H1 (cell line): ENCODE data around the gene YRDC. TPM values are rescaled to one million over a fixed set of nuclear protein-coding genes. Genes with fewer than 3 reads are reported as not detected.

Source experiments
- CTCF ChIA-PET: fragments of 300-600 bp; sonication (Branson Sonifier 250); formaldehyde crosslinking; loops from one replicate; lab custom pipeline; 2021; ENCODE audit not compliant: partially characterized antibody; lab: Charles Lee
- POLR2A ChIA-PET: fragments of 300-600 bp; sonication (Branson Sonifier 250); formaldehyde crosslinking; loops from one replicate; lab custom pipeline; 2021; ENCODE audit warnings: inconsistent platforms; ENCODE audit not compliant: partially characterized antibody; lab: Charles Lee
- DNase-seq, 2 experiments: peaks; one replicate each; pipeline versions ENCODE4 v3.0.0 to v3.0.0-alpha.2; 2010 to 2022; ENCODE audit warnings: low spot score in 2 of 2, low read depth in 1 of 2, mixed read lengths in 1 of 2
- FAIRE-seq: peaks from 2 replicates; lab custom pipeline; 2011; peaks lifted over from hg19 to GRCh38; lab: Jason Lieb, UNC
- H2AFZ ChIP-seq: 2 replicates; pipeline ENCODE4 v1.8.1; 2012; ENCODE audit warnings: low read length, inconsistent platforms
- H2AK5ac ChIP-seq: 2 replicates; pipeline ENCODE4 v1.6.1; 2013; ENCODE audit warnings: low read depth, low read length
- H2BK120ac ChIP-seq: replicated peaks from 2 replicates; pipeline ENCODE3; 2013; ENCODE audit warnings: low read depth, low read length, inconsistent platforms
- H2BK12ac ChIP-seq: 2 replicates; pipeline ENCODE4 v1.6.1; 2013; ENCODE audit warnings: low read depth, low read length
- H2BK15ac ChIP-seq: 2 replicates; pipeline ENCODE4 v1.6.1; 2013; ENCODE audit warnings: low read length
- H2BK20ac ChIP-seq: 2 replicates; pipeline ENCODE4 v1.6.1; 2013; ENCODE audit warnings: low read length
- H2BK5ac ChIP-seq: 2 replicates; pipeline ENCODE4 v1.6.1; 2013; ENCODE audit warnings: low read depth, low read length
- H3K14ac ChIP-seq: 2 replicates; pipeline ENCODE4 v1.6.1; 2013; ENCODE audit warnings: inconsistent platforms; ENCODE audit not compliant: insufficient read length
- H3K18ac ChIP-seq: 2 replicates; pipeline ENCODE4 v1.6.1; 2013; ENCODE audit warnings: low read length; ENCODE audit errors: extremely low read depth
- H3K23ac ChIP-seq: 2 replicates; pipeline ENCODE4 v1.6.1; 2013; ENCODE audit warnings: inconsistent platforms; ENCODE audit not compliant: insufficient read length
- H3K23me2 ChIP-seq: 2 replicates; pipeline ENCODE4 v1.6.1; 2013; ENCODE audit warnings: low read depth, low read length
- H3K27ac ChIP-seq: 2 replicates; pipeline ENCODE4 v1.6.1; 2011; ENCODE audit warnings: low read depth, low read length, inconsistent platforms
- H3K27me3 ChIP-seq, 4 experiments: replicated peaks in 1 of 4; 1 replicate in 1 of 4; 2 replicates in 3 of 4; pipeline versions ENCODE4 v1.6.1 to v1.8.1; 2011 to 2013; ENCODE audit warnings: low read length in 3 of 4, mild to moderate bottlenecking in 3 of 4, inconsistent platforms in 2 of 4, mixed read lengths in 2 of 4, moderate library complexity in 1 of 4; ENCODE audit not compliant: control insufficient read depth in 3 of 4, insufficient read depth in 3 of 4; ENCODE audit errors: extremely low read depth in 1 of 4
- H3K36me3 ChIP-seq, 4 experiments: 2 replicates each; pipeline versions ENCODE4 v1.6.1 to v1.8.1; 2011 to 2013; ENCODE audit warnings: mild to moderate bottlenecking in 4 of 4, low read length in 3 of 4, moderate library complexity in 2 of 4, control low read depth in 1 of 4, inconsistent platforms in 1 of 4; ENCODE audit not compliant: insufficient read depth in 4 of 4, control insufficient read depth in 2 of 4
- H3K4ac ChIP-seq: replicated peaks from 2 replicates; pipeline ENCODE3; 2013; ENCODE audit warnings: low read length, low read depth, mixed read lengths, inconsistent platforms; ENCODE audit not compliant: insufficient read length
- H3K4me1 ChIP-seq, 4 experiments: replicated peaks in 1 of 4; 1 replicate in 1 of 4; 2 replicates in 3 of 4; pipeline versions ENCODE4 v1.6.1 to v1.8.1; 2011 to 2013; ENCODE audit warnings: low read length in 3 of 4, inconsistent platforms in 2 of 4, mixed read lengths in 1 of 4; ENCODE audit not compliant: insufficient read depth in 4 of 4, control insufficient read depth in 3 of 4
- H3K4me2 ChIP-seq, 2 experiments: 2 replicates each; pipeline versions ENCODE4 v1.6.1 to v1.8.1; 2011 to 2013; ENCODE audit warnings: low read depth in 2 of 2, low read length in 2 of 2, control low read depth in 1 of 2, inconsistent platforms in 1 of 2, mild to moderate bottlenecking in 1 of 2; ENCODE audit not compliant: insufficient read depth in 1 of 2
- H3K4me3 ChIP-seq, 4 experiments: fragments of 200-600, 300-600 bp in 1 of 4; sonication (generic), shearing (Covaris generic), sonication (Bioruptor Twin) in 1 of 4; 2 replicates each; pipeline versions ENCODE4 v1.5.1 to v1.8.1; 2011 to 2016; ENCODE audit warnings: low read length in 4 of 4, low read depth in 3 of 4, control low read depth in 2 of 4, inconsistent platforms in 2 of 4, mild to moderate bottlenecking in 2 of 4, mixed read lengths in 1 of 4, moderate library complexity in 1 of 4; ENCODE audit not compliant: insufficient read depth in 2 of 4; ENCODE audit errors: extremely low read depth in 1 of 4
- H3K56ac ChIP-seq: replicated peaks from 2 replicates; pipeline ENCODE3; 2013; ENCODE audit warnings: low read depth, mild to moderate bottlenecking, mixed read lengths, low read length, inconsistent platforms; ENCODE audit not compliant: insufficient read length
- H3K79me1 ChIP-seq: 2 replicates; pipeline ENCODE4 v1.6.1; 2013; ENCODE audit warnings: low read depth, low read length, control low read depth
- H3K79me2 ChIP-seq, 2 experiments: 2 replicates each; pipeline versions ENCODE4 v1.6.1 to v1.8.1; 2012 to 2013; ENCODE audit warnings: low read length in 2 of 2, mild to moderate bottlenecking in 2 of 2, inconsistent platforms in 1 of 2; ENCODE audit not compliant: insufficient read depth in 2 of 2, control insufficient read depth in 1 of 2
- H3K9ac ChIP-seq, 4 experiments: replicated peaks in 1 of 4; 1 replicate in 1 of 4; 2 replicates in 3 of 4; pipeline versions ENCODE4 v1.6.1 to v1.8.1; 2011 to 2013; ENCODE audit warnings: low read depth in 3 of 4, low read length in 3 of 4, control low read depth in 2 of 4, mild to moderate bottlenecking in 2 of 4, moderate library complexity in 2 of 4, inconsistent platforms in 1 of 4; ENCODE audit errors: extremely low read depth in 1 of 4
- H3K9me3 ChIP-seq, 2 experiments: 2 replicates each; pipeline versions ENCODE4 v1.6.1 to v1.8.1; 2012 to 2013; ENCODE audit warnings: mild to moderate bottlenecking in 2 of 2, moderate library complexity in 2 of 2, control low read depth in 1 of 2, inconsistent platforms in 1 of 2, low read depth in 1 of 2, low read length in 1 of 2, mixed read lengths in 1 of 2; ENCODE audit not compliant: insufficient read depth in 2 of 2
- H4K20me1 ChIP-seq, 2 experiments: replicated peaks in 1 of 2; 2 replicates each; pipeline versions ENCODE3 to v1.8.1; 2011 to 2013; ENCODE audit warnings: inconsistent platforms in 2 of 2, low read length in 2 of 2, mild to moderate bottlenecking in 1 of 2; ENCODE audit not compliant: insufficient read depth in 2 of 2, control insufficient read depth in 1 of 2
- H4K5ac ChIP-seq: 2 replicates; pipeline ENCODE4 v1.6.1; 2013; ENCODE audit warnings: low read length, low read depth, mixed read lengths, inconsistent platforms; ENCODE audit not compliant: insufficient read length
- H4K8ac ChIP-seq: 2 replicates; pipeline ENCODE4 v1.8.0; 2013; ENCODE audit warnings: mild to moderate bottlenecking, moderate library complexity, low read length, inconsistent platforms; ENCODE audit not compliant: insufficient read depth; ENCODE audit errors: extremely low read depth
- H4K91ac ChIP-seq: replicated peaks from 2 replicates; pipeline ENCODE3; 2013; ENCODE audit warnings: low read length, mixed read lengths, inconsistent platforms; ENCODE audit not compliant: insufficient read length
- ASH2L ChIP-seq: fragments of 200-600, 300-600 bp; sonication (generic); IDR thresholded peaks from one replicate; pipeline ENCODE4 v1.7.1; 2017; ENCODE audit warnings: low read length
- CBX8 ChIP-seq: fragments of 300-800, 300-1000 bp; sonication (generic); IDR thresholded peaks from 2 replicates; pipeline ENCODE4 v1.7.1; 2016; ENCODE audit warnings: low read depth, low read length, borderline replicate concordance
- CEBPB ChIP-seq: IDR thresholded peaks from 2 replicates; pipeline ENCODE4 v1.6.1; 2012; ENCODE audit warnings: low read depth, low read length
- CHD2 ChIP-seq: IDR thresholded peaks from 2 replicates; pipeline ENCODE4 v1.6.1; 2012; ENCODE audit warnings: low read length, improper control_type of control experiment
- EZH2 ChIP-seq: fragments of 200-600 bp; sonication (generic); IDR thresholded peaks from 2 replicates; pipeline ENCODE4 v1.7.1; 2012; ENCODE audit warnings: low read depth, mild to moderate bottlenecking, moderate library complexity, low read length, inconsistent platforms; ENCODE audit not compliant: severe bottlenecking
- FOSL1 ChIP-seq: IDR thresholded peaks from 2 replicates; pipeline ENCODE4 v1.6.1; 2011; ENCODE audit warnings: mild to moderate bottlenecking, low read depth, low read length, moderate library complexity; ENCODE audit not compliant: insufficient read depth
- GTF2F1 ChIP-seq: IDR thresholded peaks from 2 replicates; pipeline ENCODE4 v1.6.1; 2012; ENCODE audit warnings: low read depth, low read length, improper control_type of control experiment, borderline replicate concordance
- HDAC6 ChIP-seq: IDR thresholded peaks from one replicate; pipeline ENCODE4 v1.7.1; 2012; ENCODE audit warnings: low read depth, mild to moderate bottlenecking, inconsistent platforms, low read length, moderate library complexity
- POU5F1 ChIP-seq: IDR thresholded peaks from 2 replicates; pipeline ENCODE4 v1.6.1; 2011; ENCODE audit warnings: low read depth, mild to moderate bottlenecking, low read length, moderate library complexity
- RAD21 ChIP-seq, 2 experiments: IDR thresholded peaks in 1 of 2; conservative IDR thresholded peaks in 1 of 2; 2 replicates each; pipeline ENCODE4 v1.6.1; 2011; ENCODE audit warnings: low read depth in 2 of 2, low read length in 2 of 2, improper control_type of control experiment in 1 of 2, inconsistent platforms in 1 of 2, mild to moderate bottlenecking in 1 of 2, moderate library complexity in 1 of 2
- RBBP5 ChIP-seq: IDR thresholded peaks from 2 replicates; pipeline ENCODE4 v1.7.1; 2012; ENCODE audit warnings: low read depth, mild to moderate bottlenecking, inconsistent platforms, low read length, moderate library complexity, borderline replicate concordance
- TAF7 ChIP-seq: optimal IDR thresholded peaks from 2 replicates; pipeline ENCODE3; 2011; ENCODE audit warnings: low read depth, mild to moderate bottlenecking, inconsistent platforms, low read length, moderate library complexity, borderline replicate concordance
- TCF12 ChIP-seq: IDR thresholded peaks from 2 replicates; pipeline ENCODE4 v1.6.1; 2011; ENCODE audit warnings: low read depth, mild to moderate bottlenecking, low read length
- YY1 ChIP-seq: IDR thresholded peaks from 2 replicates; pipeline ENCODE4 v1.6.1; 2011; ENCODE audit warnings: low read depth, mild to moderate bottlenecking, low read length
- WGBS, 2 experiments: shearing (Covaris generic) in 1 of 2; methylation state at CpG; one replicate each; pipeline versions ENCODE4 v1.1.6 to v1.1.7; 2013 to 2015; ENCODE audit warnings: low lambda C conversion rate in 2 of 2, mixed read lengths in 2 of 2, inconsistent platforms in 1 of 2, low coverage in 1 of 2, missing lambda C conversion rate in 1 of 2; ENCODE audit not compliant: insufficient replicate concordance in 2 of 2, insufficient coverage in 1 of 2, insufficient read length in 1 of 2; ENCODE audit errors: extremely low coverage in 1 of 2, missing lambda C conversion rate in 1 of 2; 5-methylcytosine and 5-hydroxymethylcytosine counted together
- polyA plus RNA-seq, 7 experiments: library from polyadenylated mRNA; depleted of rRNA in 3 of 7; stranded (reverse) in 5 of 7; unstranded in 2 of 7; fragments of >200 nt in 5 of 7; fragments of 200-250 nt in 2 of 7; gene quantifications; 1 replicate in 5 of 7; 2 replicates in 1 of 7; 4 replicates in 1 of 7; pipeline versions ENCODE4 v1.2.1 to v1.2.3, GENCODE V29; 2011 to 2013; ENCODE audit warnings: missing spikeins in 2 of 7, mixed read lengths in 2 of 7
- total RNA-seq: library from RNA; stranded (reverse); fragmentation: NEBNext Ultra II Directional; extraction: Animal tissue kit (Norgen Biotek cat#: 25700); gene quantifications from 2 replicates; pipeline ENCODE4 v1.2.1, GENCODE V29; 2021
- TF ChIP-seq, protein P1 (sequence below): IDR thresholded peaks from 2 replicates; pipeline ENCODE4 v1.6.1; 2012; ENCODE audit warnings: inconsistent platforms

YRDC gene
- total and polyA plus RNA-seq, 2 of the 8 experiments (the other 6 are each of a cell fraction or from before 2014, with no cell fraction given) = 21.1 to 21.6 TPM

DNA sequence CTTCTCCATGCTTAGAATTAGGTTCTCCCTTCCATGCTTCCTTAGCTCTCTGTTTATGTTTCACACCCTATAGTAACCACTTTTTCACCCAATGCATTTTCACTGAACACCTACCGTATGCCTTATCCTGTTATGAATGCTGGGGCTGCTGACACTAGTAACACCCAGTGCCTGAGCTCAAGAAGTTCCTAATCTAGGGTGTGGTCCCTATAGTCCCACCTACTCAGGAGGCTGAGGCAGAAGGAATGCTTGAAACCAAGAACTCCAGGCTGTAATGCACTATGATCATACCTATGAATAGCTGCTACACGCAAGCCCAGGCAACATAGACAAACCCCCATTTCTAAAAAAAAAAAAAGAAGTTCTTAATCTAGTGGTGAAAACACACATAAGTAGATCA, 48.6 kb downstream of the YRDC start:
- ChIA-PET CTCF (interaction anchor here (0.7 to 1.4 kb wide), 5 partner anchors 28 to 156 kb away, joined by 3 to 5 read pairs (median 4); no protein-coding TSS in a partner anchor), POLR2A (no interaction called here)
- Histone ChIP-seq H4K91ac (no peak overlapping the region), H3K4ac (no peak overlapping the region), H3K79me1 (no peaks in the 10 kb centered on the region), H4K20me1 (peaks cover 0 to 9% of the 10 kb centered on the region in 2 experiments), H4K8ac (no peak overlapping the region), H3K23ac (no peak overlapping the region), H3K79me2 (no peaks in the 10 kb centered on the region), H3K9me3 (no peaks in the 10 kb centered on the region), H2BK5ac (no peak overlapping the region), H2BK20ac (no peak overlapping the region), H3K56ac (no peak overlapping the region), H3K36me3 (no peaks in the 10 kb centered on the region), H3K9ac (no peak overlapping the region), H2BK120ac (no peak overlapping the region), H2BK15ac (no peak overlapping the region), H2AK5ac (no peak overlapping the region), H4K5ac (no peak overlapping the region), H3K4me2 (no peak overlapping the region), H3K4me1 (peaks cover 0 to under 1% (median 0%) of the 10 kb centered on the region in 4 experiments; a peak in 3 of 7 replicates), H3K18ac (no peak overlapping the region), H3K27ac (no peak overlapping the region), H2BK12ac (no peak overlapping the region), H3K23me2 (no peaks in the 10 kb centered on the region; the same call in 1 of the 2 replicates), H3K14ac (no peak overlapping the region), H3K4me3 (no peak overlapping the region), H3K27me3 (peaks cover 24 to 89% (median 59%) of the 10 kb centered on the region in 4 experiments), H2AFZ (no peak overlapping the region)
- WGBS, 2 experiments = 90% methylated on average over 2 of the region's 2 CpGs; no CpG with 5 or more reads in 1 of the 2 experiments
- TF ChIP-seq YY1 (no peak), HDAC6 (no peak), CBX8 (no peak), GTF2F1 (no peak), FOSL1 (no peak), TAF7 (no peak), CHD2 (no peak), POU5F1 (no peak), EZH2 (no peak), RBBP5 (no peak), ASH2L (no peak), RAD21 (IDR thresholded peaks at IDR 0.05 in 1 of 2, conservative IDR thresholded peaks at IDR 0.05 in 1 of 2; ENCODE audit: low read depth in 2 of 2, low read length in 2 of 2) (no peak), TCF12 (no peak), CEBPB (no peak)
- TF ChIP-seq, protein P1, sequence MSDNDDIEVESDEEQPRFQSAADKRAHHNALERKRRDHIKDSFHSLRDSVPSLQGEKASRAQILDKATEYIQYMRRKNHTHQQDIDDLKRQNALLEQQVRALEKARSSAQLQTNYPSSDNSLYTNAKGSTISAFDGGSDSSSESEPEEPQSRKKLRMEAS = no peak
- no peak for DNase-seq
- no peak for FAIRE-seq
